HepG2 (cell line): ENCODE measurements around the gene BDP1. TPM values are rescaled to one million over a fixed set of nuclear protein-coding genes. Genes with fewer than 3 reads are reported as not detected.
A peak's percentile ranks its signal among the peaks of the same experiment; 100 is the strongest.

ENCODE experiments used
- CREB1 ChIP-seq, 2 experiments: fragments of 450-650 bp in 1 of 2; IDR thresholded peaks; 2 replicates each; pipeline ENCODE4 v1.6.1; 2016 to 2017; ENCODE audit warnings: control low read depth in 1 of 2, mild to moderate bottlenecking in 1 of 2, missing compliant biosample characterization in 1 of 2, missing genetic modification characterization in 1 of 2
- EEA1 ChIP-seq: sonication (generic); formaldehyde crosslinking; IDR thresholded peaks from 2 replicates; pipeline ENCODE4 v1.5.1; 2020; ENCODE audit warnings: mild to moderate bottlenecking, missing genetic modification reagents, borderline replicate concordance
- HNF4A ChIP-seq: sonication (generic); formaldehyde crosslinking; IDR thresholded peaks from 2 replicates; pipeline ENCODE4 v1.4.0; 2020; ENCODE audit warnings: missing genetic modification reagents
- HNRNPUL1 ChIP-seq: fragments of 200-400 bp; formaldehyde crosslinking; IDR thresholded peaks from 2 replicates; pipeline ENCODE4 v1.6.1; 2017; ENCODE audit warnings: low read depth, mild to moderate bottlenecking, low read length, moderate library complexity
- RCOR2 ChIP-seq: IDR thresholded peaks from 2 replicates; pipeline ENCODE4 v1.6.1; 2016; ENCODE audit warnings: missing biosample characterization, missing genetic modification reagents
- SMAD3 ChIP-seq: sonication (generic); formaldehyde crosslinking; IDR thresholded peaks from 2 replicates; pipeline ENCODE4 v1.4.0; 2020; ENCODE audit warnings: missing genetic modification reagents
- TGIF2 ChIP-seq: IDR thresholded peaks from 2 replicates; pipeline ENCODE4 v1.6.1; 2016; ENCODE audit warnings: control low read depth, missing compliant biosample characterization
- U2AF2 ChIP-seq: fragments of 200-400 bp; formaldehyde crosslinking; IDR thresholded peaks from 2 replicates; pipeline ENCODE4 v1.6.1; 2017; ENCODE audit warnings: low read depth, mild to moderate bottlenecking, low read length
- ZBTB1 ChIP-seq: sonication (generic); formaldehyde crosslinking; IDR thresholded peaks from 2 replicates; pipeline ENCODE4 v1.4.0; 2020; ENCODE audit warnings: missing genetic modification reagents, borderline replicate concordance
- ZNF138 ChIP-seq: sonication (generic); formaldehyde crosslinking; IDR thresholded peaks from 2 replicates; pipeline ENCODE4 v1.5.0; 2020; ENCODE audit warnings: mild to moderate bottlenecking, low read depth, missing genetic modification reagents
- ZNF430 ChIP-seq: sonication (generic); formaldehyde crosslinking; IDR thresholded peaks from 2 replicates; pipeline ENCODE4 v1.9.0; 2021; ENCODE audit warnings: mild to moderate bottlenecking, missing genetic modification reagents
- ZNF619 ChIP-seq: sonication (generic); formaldehyde crosslinking; IDR thresholded peaks from 2 replicates; pipeline ENCODE4 v1.4.0; 2020; ENCODE audit warnings: mild to moderate bottlenecking, missing genetic modification reagents
- ZNF761 ChIP-seq: sonication (generic); formaldehyde crosslinking; conservative IDR thresholded peaks from 2 replicates; pipeline ENCODE4 v1.4.0; 2020; ENCODE audit warnings: mild to moderate bottlenecking, missing genetic modification reagents
- ZNF878 ChIP-seq: sonication (generic); formaldehyde crosslinking; IDR thresholded peaks from 2 replicates; pipeline ENCODE4 v1.8.1; 2023; ENCODE audit warnings: mild to moderate bottlenecking, missing genetic modification reagents, moderate library complexity
- polyA plus RNA-seq, 8 experiments: library from polyadenylated mRNA; depleted of rRNA in 3 of 8; stranded (reverse) in 7 of 8; unstranded in 1 of 8; fragments of >200 nt; fragmentation: Illumina TruSeq in 4 of 8; extraction: Trizol in 4 of 8; gene quantifications; 2 replicates each; pipeline versions ENCODE4 v1.2.1 to v1.2.3, GENCODE V29; 2011 to 2016; ENCODE audit warnings: low read depth in 4 of 8, missing spikeins in 1 of 8, mixed read lengths in 1 of 8; ENCODE audit not compliant: insufficient read depth in 1 of 8
- total RNA-seq, 5 experiments: library from RNA; depleted of rRNA; stranded (reverse); fragments of >200 nt; fragmentation: Illumina TruSeq; extraction: Trizol; gene quantifications; 2 replicates each; pipeline ENCODE4 v1.2.3, GENCODE V29; 2016; ENCODE audit warnings: low read depth in 1 of 5
- TF ChIP-seq, protein P1 (sequence below): sonication (generic); formaldehyde crosslinking; IDR thresholded peaks from 2 replicates; pipeline ENCODE4 v1.8.1; 2023; ENCODE audit warnings: missing genetic modification reagents, mild to moderate bottlenecking, borderline replicate concordance
- TF ChIP-seq, protein P2 (sequence below): sonication (generic); formaldehyde crosslinking; IDR thresholded peaks from 2 replicates; pipeline ENCODE4 v1.8.0; 2022; ENCODE audit warnings: mild to moderate bottlenecking, missing genetic modification reagents; ENCODE audit not compliant: insufficient replicate concordance
- TF ChIP-seq, protein P3 (sequence below): sonication (generic); formaldehyde crosslinking; IDR thresholded peaks from 2 replicates; pipeline ENCODE4 v1.8.1; 2023; ENCODE audit warnings: mild to moderate bottlenecking, inconsistent platforms, moderate library complexity, missing genetic modification reagents, borderline replicate concordance
- TF ChIP-seq, protein P4 (sequence below): sonication (generic); formaldehyde crosslinking; conservative IDR thresholded peaks from 2 replicates; pipeline ENCODE4 v1.4.0; 2020; ENCODE audit warnings: missing genetic modification reagents

The BDP1 gene
- total and polyA plus RNA-seq, 2 of the 13 experiments (the other 11 are each of a cell fraction or from before 2014, with no cell fraction given), result 10.2 to 22.4 TPM

DNA sequence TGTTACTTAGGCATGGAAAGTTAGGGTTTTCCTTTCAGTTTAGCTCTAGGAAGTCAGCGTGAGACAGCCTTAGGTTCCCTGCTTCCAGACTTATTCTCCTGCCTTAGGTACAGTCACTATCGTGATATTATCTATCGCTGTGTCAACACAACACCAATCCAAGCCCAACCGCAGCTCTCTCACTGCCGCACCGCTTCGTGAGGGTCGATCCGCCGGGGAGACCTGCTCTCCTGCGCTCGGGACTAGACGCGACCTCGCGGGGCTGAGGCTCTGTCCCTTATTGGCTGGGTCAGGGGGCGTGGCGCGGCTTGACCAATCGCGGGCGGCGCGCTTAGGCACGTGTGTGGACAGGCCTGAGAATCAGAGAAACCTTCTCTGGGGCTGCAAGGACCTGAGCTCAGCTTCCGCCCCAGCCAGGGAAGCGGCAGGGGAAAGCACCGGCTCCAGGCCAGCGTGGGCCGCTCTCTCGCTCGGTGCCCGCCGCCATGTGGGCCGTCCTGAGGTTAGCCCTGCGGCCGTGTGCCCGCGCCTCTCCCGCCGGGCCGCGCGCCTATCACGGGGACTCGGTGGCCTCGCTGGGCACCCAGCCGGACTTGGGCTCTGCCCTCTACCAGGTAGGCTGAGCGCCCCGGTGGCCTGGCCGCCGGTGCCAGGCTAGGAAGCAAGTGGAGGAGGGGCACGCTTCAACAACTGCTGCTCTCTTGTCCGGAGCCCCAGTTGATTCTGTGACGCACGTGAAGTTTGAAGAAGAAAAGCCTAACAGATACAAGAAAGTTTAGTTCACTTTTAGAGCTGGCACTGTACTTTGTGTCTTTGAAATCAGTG, 131.7 kb downstream of the BDP1 start, which contains the start of gene MCCC2 (continued):
- TF ChIP-seq HNRNPUL1, result no peak
- 0 out of 2 replicates have a peak, but pooled peaks have one; percentile 74 for TF ChIP-seq ZNF138 (CRISPR knock-in tag)
- peak; percentile 51; the same call in 1 of the 2 replicates for TF ChIP-seq CREB1 (IDR thresholded peaks at IDR 0.05)
- TF ChIP-seq CREB1 (CRISPR knock-in tag; IDR thresholded peaks at IDR 0.05), result no peak
- TF ChIP-seq, protein P1, sequence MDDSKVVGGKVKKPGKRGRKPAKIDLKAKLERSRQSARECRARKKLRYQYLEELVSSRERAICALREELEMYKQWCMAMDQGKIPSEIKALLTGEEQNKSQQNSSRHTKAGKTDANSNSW, result no peak
- no peak; the same call in 1 of the 2 replicates for TF ChIP-seq HNF4A
- TF ChIP-seq ZNF761 (CRISPR knock-in tag), result peak; percentile 58; the same call in 1 of the 2 replicates
- TF ChIP-seq, protein P2, sequence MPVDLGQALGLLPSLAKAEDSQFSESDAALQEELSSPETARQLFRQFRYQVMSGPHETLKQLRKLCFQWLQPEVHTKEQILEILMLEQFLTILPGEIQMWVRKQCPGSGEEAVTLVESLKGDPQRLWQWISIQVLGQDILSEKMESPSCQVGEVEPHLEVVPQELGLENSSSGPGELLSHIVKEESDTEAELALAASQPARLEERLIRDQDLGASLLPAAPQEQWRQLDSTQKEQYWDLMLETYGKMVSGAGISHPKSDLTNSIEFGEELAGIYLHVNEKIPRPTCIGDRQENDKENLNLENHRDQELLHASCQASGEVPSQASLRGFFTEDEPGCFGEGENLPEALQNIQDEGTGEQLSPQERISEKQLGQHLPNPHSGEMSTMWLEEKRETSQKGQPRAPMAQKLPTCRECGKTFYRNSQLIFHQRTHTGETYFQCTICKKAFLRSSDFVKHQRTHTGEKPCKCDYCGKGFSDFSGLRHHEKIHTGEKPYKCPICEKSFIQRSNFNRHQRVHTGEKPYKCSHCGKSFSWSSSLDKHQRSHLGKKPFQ (CRISPR knock-in tag), result no peak
- no peak for TF ChIP-seq ZBTB1 (CRISPR knock-in tag)
- TF ChIP-seq, protein P3, sequence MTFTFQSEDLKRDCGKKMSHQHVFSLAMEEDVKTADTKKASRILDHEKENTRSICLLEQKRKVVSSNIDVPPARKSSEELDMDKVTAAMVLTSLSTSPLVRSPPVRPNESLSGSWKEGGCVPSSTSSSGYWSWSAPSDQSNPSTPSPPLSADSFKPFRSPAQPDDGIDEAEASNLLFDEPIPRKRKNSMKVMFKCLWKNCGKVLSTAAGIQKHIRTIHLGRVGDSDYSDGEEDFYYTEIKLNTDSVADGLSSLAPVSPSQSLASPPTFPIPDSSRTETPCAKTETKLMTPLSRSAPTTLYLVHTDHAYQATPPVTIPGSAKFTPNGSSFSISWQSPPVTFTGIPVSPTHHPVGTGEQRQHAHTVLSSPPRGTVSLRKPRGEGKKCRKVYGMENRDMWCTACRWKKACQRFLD (CRISPR knock-in tag), result peak; percentile 45; the same call in 1 of the 2 replicates
- TF ChIP-seq SMAD3 (CRISPR knock-in tag), result no peak
- TF ChIP-seq ZNF430 (CRISPR knock-in tag), result peak; percentile 31; the same call in 1 of the 2 replicates
- TF ChIP-seq U2AF2, result no peak
- TF ChIP-seq TGIF2, result peak; percentile 32
- TF ChIP-seq, protein P4, sequence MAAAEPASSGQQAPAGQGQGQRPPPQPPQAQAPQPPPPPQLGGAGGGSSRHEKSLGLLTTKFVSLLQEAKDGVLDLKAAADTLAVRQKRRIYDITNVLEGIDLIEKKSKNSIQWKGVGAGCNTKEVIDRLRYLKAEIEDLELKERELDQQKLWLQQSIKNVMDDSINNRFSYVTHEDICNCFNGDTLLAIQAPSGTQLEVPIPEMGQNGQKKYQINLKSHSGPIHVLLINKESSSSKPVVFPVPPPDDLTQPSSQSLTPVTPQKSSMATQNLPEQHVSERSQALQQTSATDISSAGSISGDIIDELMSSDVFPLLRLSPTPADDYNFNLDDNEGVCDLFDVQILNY (CRISPR knock-in tag), result 0 out of 2 replicates have a peak, but pooled peaks have one; percentile 9
- no peak for TF ChIP-seq ZNF619 (CRISPR knock-in tag)
- TF ChIP-seq ZNF878 (CRISPR knock-in tag), result peak; percentile 20; the same call in 1 of the 2 replicates
- 0 out of 2 replicates have a peak, but pooled peaks have one; percentile 68 for TF ChIP-seq EEA1
- no peak; the same call in 1 of the 2 replicates for TF ChIP-seq RCOR2
